OCI-LY1 (cell line): ENCODE measurements around the gene RC3H1.

Experiments
- EZH2 ChIP-seq: fragments of 200-600 bp; sonication (generic), shearing (Covaris generic); IDR thresholded peaks from 2 replicates; pipeline ENCODE4 v1.8.0; 2017; ENCODE audit warnings: borderline replicate concordance, mixed run types, mild to moderate bottlenecking, antibody characterized with exemption, low read length, moderate library complexity, mixed read lengths
- TF ChIP-seq, protein P1 (sequence below): fragments of 200-600 bp; sonication (generic), shearing (Covaris generic); IDR thresholded peaks from 2 replicates; pipeline ENCODE4 v1.5.1; 2017; ENCODE audit warnings: mild to moderate bottlenecking, antibody characterized with exemption, low read length, moderate library complexity, mixed read lengths

DNA sequence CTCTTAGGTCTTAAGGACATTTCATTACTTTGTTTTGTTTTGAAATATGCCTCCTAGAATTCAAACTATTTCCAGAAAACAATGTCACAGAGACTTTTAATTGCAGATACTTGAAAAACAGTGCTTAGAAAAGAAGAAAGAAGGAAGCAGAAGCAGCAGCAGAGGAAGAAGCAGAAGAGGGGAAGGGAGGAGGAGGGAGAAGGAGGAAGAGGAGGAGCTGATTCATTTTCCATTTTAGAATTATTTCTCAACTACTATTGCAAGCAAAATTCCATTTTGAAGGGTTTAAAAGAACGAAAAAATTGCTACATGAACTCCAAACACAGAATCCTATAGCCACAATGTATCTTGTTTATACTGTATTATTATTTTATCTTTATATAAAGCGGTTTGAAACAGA, 13.9 kb downstream of the RC3H1 start:
- TF ChIP-seq, protein P1, sequence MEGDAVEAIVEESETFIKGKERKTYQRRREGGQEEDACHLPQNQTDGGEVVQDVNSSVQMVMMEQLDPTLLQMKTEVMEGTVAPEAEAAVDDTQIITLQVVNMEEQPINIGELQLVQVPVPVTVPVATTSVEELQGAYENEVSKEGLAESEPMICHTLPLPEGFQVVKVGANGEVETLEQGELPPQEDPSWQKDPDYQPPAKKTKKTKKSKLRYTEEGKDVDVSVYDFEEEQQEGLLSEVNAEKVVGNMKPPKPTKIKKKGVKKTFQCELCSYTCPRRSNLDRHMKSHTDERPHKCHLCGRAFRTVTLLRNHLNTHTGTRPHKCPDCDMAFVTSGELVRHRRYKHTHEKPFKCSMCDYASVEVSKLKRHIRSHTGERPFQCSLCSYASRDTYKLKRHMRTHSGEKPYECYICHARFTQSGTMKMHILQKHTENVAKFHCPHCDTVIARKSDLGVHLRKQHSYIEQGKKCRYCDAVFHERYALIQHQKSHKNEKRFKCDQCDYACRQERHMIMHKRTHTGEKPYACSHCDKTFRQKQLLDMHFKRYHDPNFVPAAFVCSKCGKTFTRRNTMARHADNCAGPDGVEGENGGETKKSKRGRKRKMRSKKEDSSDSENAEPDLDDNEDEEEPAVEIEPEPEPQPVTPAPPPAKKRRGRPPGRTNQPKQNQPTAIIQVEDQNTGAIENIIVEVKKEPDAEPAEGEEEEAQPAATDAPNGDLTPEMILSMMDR = no peak
- TF ChIP-seq EZH2 = no peak
